ENCODE data around the gene GTPBP6.

GTPBP6 gene

DNA sequence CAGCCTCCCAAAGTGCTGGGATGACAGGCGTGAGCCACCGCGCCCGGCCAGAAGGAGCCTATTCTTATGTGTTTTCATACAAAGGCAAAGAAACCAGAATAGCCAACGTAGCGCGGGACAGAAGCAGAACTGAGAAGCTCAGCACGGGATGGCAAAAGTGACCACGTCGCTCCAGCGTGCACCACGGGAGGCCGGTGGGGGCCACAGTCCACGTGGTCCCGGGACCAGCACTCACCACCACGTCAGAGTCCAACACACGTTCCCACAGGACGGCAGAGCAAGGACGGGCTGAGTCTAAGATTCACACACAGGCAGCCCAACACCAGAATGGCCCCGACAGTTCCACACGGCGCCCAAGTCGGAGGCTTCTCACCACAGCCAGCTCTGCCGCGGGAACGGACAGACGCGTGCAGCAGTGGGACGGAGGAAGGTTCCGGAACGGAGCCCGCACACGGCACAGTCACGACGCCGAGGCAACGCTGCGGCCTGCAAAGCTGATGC, 18.8 kb upstream of the GTPBP6 start:
- TF ChIP-seq, protein P1, sequence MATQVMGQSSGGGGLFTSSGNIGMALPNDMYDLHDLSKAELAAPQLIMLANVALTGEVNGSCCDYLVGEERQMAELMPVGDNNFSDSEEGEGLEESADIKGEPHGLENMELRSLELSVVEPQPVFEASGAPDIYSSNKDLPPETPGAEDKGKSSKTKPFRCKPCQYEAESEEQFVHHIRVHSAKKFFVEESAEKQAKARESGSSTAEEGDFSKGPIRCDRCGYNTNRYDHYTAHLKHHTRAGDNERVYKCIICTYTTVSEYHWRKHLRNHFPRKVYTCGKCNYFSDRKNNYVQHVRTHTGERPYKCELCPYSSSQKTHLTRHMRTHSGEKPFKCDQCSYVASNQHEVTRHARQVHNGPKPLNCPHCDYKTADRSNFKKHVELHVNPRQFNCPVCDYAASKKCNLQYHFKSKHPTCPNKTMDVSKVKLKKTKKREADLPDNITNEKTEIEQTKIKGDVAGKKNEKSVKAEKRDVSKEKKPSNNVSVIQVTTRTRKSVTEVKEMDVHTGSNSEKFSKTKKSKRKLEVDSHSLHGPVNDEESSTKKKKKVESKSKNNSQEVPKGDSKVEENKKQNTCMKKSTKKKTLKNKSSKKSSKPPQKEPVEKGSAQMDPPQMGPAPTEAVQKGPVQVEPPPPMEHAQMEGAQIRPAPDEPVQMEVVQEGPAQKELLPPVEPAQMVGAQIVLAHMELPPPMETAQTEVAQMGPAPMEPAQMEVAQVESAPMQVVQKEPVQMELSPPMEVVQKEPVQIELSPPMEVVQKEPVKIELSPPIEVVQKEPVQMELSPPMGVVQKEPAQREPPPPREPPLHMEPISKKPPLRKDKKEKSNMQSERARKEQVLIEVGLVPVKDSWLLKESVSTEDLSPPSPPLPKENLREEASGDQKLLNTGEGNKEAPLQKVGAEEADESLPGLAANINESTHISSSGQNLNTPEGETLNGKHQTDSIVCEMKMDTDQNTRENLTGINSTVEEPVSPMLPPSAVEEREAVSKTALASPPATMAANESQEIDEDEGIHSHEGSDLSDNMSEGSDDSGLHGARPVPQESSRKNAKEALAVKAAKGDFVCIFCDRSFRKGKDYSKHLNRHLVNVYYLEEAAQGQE (IDR thresholded peaks at IDR 0.05; ENCODE audit: low read depth), result no peak
- TF ChIP-seq TEAD4 (IDR thresholded peaks at IDR 0.05) (no peak), NFIC (IDR thresholded peaks at IDR 0.05) (no peak), ZBTB7A (IDR thresholded peaks at IDR 0.05; ENCODE audit: low read depth) (no peak), CEBPB (IDR thresholded peaks at IDR 0.05) (no peak), EP300 (IDR thresholded peaks at IDR 0.05; ENCODE audit: borderline replicate concordance) (no peak), TAF1 (IDR thresholded peaks at IDR 0.05; ENCODE audit: low read depth) (no peak), RAD21 (IDR thresholded peaks at IDR 0.05; ENCODE audit: low read depth) (no peak), FOXM1 (IDR thresholded peaks at IDR 0.05; ENCODE audit: borderline replicate concordance, low read depth) (no peak), CREB1 (IDR thresholded peaks at IDR 0.05; ENCODE audit: low read depth) (no peak), EGR1 (IDR thresholded peaks at IDR 0.05) (no peak), TCF12 (IDR thresholded peaks at IDR 0.05; ENCODE audit: low read depth) (no peak), YY1 (IDR thresholded peaks at IDR 0.05; ENCODE audit: low read depth) (no peak)
- TF ChIP-seq, protein P2, sequence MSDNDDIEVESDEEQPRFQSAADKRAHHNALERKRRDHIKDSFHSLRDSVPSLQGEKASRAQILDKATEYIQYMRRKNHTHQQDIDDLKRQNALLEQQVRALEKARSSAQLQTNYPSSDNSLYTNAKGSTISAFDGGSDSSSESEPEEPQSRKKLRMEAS (IDR thresholded peaks at IDR 0.05), result no peak
- TF ChIP-seq, protein P3, sequence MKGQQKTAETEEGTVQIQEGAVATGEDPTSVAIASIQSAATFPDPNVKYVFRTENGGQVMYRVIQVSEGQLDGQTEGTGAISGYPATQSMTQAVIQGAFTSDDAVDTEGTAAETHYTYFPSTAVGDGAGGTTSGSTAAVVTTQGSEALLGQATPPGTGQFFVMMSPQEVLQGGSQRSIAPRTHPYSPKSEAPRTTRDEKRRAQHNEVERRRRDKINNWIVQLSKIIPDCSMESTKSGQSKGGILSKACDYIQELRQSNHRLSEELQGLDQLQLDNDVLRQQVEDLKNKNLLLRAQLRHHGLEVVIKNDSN (IDR thresholded peaks at IDR 0.05), result no peak

DNA sequence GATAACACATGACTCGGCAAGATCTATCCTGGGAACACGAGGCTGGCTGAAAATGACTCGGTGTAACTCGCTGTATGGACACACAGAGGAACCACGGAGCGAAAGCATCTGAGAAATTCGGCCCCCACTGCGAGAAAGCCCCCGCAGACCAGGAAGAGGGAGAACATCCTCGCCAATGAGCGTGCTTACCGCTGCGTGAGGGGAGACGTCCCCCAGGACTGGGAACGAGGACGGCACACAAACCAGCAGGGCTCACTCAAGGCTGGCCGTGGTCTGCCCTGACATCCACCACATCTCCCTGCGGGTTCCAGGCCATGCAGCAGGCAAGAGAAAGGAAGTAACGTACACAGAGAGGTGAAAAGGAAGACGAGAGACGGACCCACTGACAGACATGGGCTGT, 17.6 kb upstream of the GTPBP6 start:
- no peak for TF ChIP-seq TEAD4 (IDR thresholded peaks at IDR 0.05)
- TF ChIP-seq TCF12 (IDR thresholded peaks at IDR 0.05; ENCODE audit: low read depth), result no peak
- TF ChIP-seq TAF1 (IDR thresholded peaks at IDR 0.05; ENCODE audit: low read depth), result no peak
- TF ChIP-seq CREB1 (IDR thresholded peaks at IDR 0.05; ENCODE audit: low read depth), result no peak
- TF ChIP-seq EGR1 (IDR thresholded peaks at IDR 0.05), result no peak
- no peak for TF ChIP-seq EP300 (IDR thresholded peaks at IDR 0.05; ENCODE audit: borderline replicate concordance)
- TF ChIP-seq, protein P2 (IDR thresholded peaks at IDR 0.05), result no peak
- TF ChIP-seq, protein P1 (IDR thresholded peaks at IDR 0.05; ENCODE audit: low read depth), result no peak
- no peak for TF ChIP-seq CEBPB (IDR thresholded peaks at IDR 0.05)
- no peak for TF ChIP-seq RAD21 (IDR thresholded peaks at IDR 0.05; ENCODE audit: low read depth)
- TF ChIP-seq YY1 (IDR thresholded peaks at IDR 0.05; ENCODE audit: low read depth), result no peak
- no peak for TF ChIP-seq NFIC (IDR thresholded peaks at IDR 0.05)
- TF ChIP-seq FOXM1 (IDR thresholded peaks at IDR 0.05; ENCODE audit: borderline replicate concordance, low read depth), result no peak
- no peak for TF ChIP-seq ZBTB7A (IDR thresholded peaks at IDR 0.05; ENCODE audit: low read depth)
- TF ChIP-seq, protein P3 (IDR thresholded peaks at IDR 0.05), result no peak

DNA sequence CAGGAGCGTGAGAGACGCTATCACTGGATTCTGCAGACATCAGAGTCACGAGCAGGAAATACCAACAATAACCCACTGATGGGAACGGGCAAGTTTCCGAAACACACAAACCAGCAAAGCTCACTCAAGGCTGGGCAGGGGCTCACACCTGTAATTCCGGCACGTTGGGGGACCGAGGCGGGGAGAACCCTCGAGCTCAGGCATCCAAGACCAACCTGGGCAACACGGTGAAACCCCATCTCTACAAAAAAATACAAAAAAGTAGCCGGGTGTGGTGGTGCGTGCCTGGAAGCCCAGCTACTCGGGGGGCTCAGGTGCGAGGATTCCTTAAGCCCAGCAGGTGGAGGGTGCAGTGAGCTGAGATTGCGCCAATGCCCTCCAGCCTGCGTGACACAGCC, 17.2 kb upstream of the GTPBP6 start:
- TF ChIP-seq FOXM1 (IDR thresholded peaks at IDR 0.05; ENCODE audit: borderline replicate concordance, low read depth) (no peak), YY1 (IDR thresholded peaks at IDR 0.05; ENCODE audit: low read depth) (no peak), CEBPB (IDR thresholded peaks at IDR 0.05) (no peak), RAD21 (IDR thresholded peaks at IDR 0.05; ENCODE audit: low read depth) (no peak), ZBTB7A (IDR thresholded peaks at IDR 0.05; ENCODE audit: low read depth) (no peak), CREB1 (IDR thresholded peaks at IDR 0.05; ENCODE audit: low read depth) (no peak)
- TF ChIP-seq, protein P3 (IDR thresholded peaks at IDR 0.05), result no peak

DNA sequence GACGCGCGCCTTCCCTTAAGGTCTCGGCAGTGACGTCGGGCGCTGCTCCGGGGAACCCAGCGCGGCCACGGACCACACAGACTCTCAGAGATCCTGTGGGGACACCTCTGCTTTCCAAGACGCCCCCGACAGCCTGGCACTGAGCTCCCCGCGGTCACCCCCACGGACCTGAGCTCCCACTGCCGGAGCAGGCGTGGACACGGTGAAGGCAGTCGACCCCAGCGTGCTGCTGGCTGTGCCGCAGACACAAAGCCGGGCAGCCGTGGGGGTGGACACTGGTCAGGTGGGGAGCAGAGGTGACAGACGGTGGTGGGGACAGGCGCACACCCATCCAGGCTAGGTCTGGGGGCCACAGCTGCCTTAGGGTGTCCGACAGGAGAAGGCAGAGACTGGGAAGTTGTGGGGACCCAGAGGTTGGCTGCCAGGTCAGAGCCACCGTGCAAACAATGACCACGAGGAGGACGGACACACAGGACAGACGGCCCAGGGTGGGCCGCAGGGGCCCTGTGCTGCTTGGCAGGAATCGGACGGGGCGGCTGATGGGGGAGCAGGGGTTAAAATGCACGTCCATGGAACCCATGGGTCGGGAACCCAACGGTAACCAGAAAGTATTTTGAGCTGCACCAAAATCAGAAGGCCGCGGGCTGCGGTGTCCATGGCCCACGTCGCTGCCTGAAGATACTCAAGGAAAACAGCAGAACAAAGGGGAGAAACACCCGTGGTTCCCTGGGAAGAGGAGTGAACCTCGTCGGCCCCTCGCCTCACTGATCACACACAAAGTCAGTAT, 16.6 kb upstream of the GTPBP6 start:
- TF ChIP-seq EGR1 (IDR thresholded peaks at IDR 0.05) (no peak), FOXM1 (IDR thresholded peaks at IDR 0.05; ENCODE audit: borderline replicate concordance, low read depth) (no peak), ZBTB7A (IDR thresholded peaks at IDR 0.05; ENCODE audit: low read depth) (no peak)
- TF ChIP-seq, protein P2 (IDR thresholded peaks at IDR 0.05), result no peak
- TF ChIP-seq, protein P1 (IDR thresholded peaks at IDR 0.05; ENCODE audit: low read depth), result no peak
